Parathyroid adenoma (tissue), 2 donors: ENCODE results near the gene CNTN1.

ENCODE experiments used
- H2AFZ ChIP-seq: fragments of 300-600 bp; sonication (generic); one replicate; pipeline ENCODE4 v1.7.0; 2017; ENCODE audit warnings: antibody characterized with exemption, mild to moderate bottlenecking
- H3K27ac ChIP-seq: fragments of 300-600 bp; sonication (generic); one replicate; pipeline ENCODE4 v1.7.0; 2017
- H3K27me3 ChIP-seq: fragments of 300-600 bp; sonication (generic); one replicate; pipeline ENCODE4 v1.7.0; 2017; ENCODE audit warnings: low read length; ENCODE audit not compliant: control insufficient read depth, insufficient read depth
- H3K36me3 ChIP-seq: fragments of 300-600 bp; sonication (generic); one replicate; pipeline ENCODE4 v1.7.0; 2017; ENCODE audit warnings: low read length; ENCODE audit not compliant: control insufficient read depth, insufficient read depth
- H3K4me1 ChIP-seq: fragments of 300-600 bp; sonication (generic); one replicate; pipeline ENCODE4 v1.7.0; 2017; ENCODE audit warnings: control low read depth
- H3K4me2 ChIP-seq: fragments of 300-600 bp; sonication (generic); one replicate; pipeline ENCODE4 v1.7.0; 2017; ENCODE audit warnings: low read length
- H3K4me3 ChIP-seq: fragments of 300-600 bp; sonication (generic); one replicate; pipeline ENCODE4 v1.7.0; 2017; ENCODE audit warnings: low read depth, low read length
- H3K79me2 ChIP-seq: fragments of 300-600 bp; sonication (generic); one replicate; pipeline ENCODE4 v1.7.0; 2017; ENCODE audit warnings: control low read depth
- H3K9ac ChIP-seq: fragments of 300-600 bp; sonication (generic); one replicate; pipeline ENCODE4 v1.7.0; 2017; ENCODE audit warnings: mild to moderate bottlenecking
- H3K9me3 ChIP-seq: fragments of 300-600 bp; sonication (generic); one replicate; pipeline ENCODE4 v1.7.0; 2017; ENCODE audit warnings: low read length; ENCODE audit not compliant: control insufficient read depth
- CTCF ChIP-seq: fragments of 300-600 bp; sonication (generic); IDR thresholded peaks from one replicate; pipeline ENCODE4 v1.7.0; 2017; ENCODE audit warnings: antibody characterized with exemption, mild to moderate bottlenecking
- donor health status: primary hyperparathyroidism.

The CNTN1 gene

GRCh38 chr12:41034686-41035085 is 342.4 kb downstream of the CNTN1 start:
- Histone ChIP-seq H3K4me3 (no peak overlapping the region), H3K9ac (no peak overlapping the region), H3K4me1 (no peaks in the 10 kb centered on the region), H3K4me2 (no peak overlapping the region), H3K27ac (no peak overlapping the region), H3K36me3 (no peaks in the 10 kb centered on the region), H3K9me3 (no peaks in the 10 kb centered on the region), H3K27me3 (no peaks in the 10 kb centered on the region), H2AFZ (no peak overlapping the region), H3K79me2 (no peaks in the 10 kb centered on the region)
- no peak for TF ChIP-seq CTCF

GRCh38 chr12:41039461-41039860 is 347.2 kb downstream of the CNTN1 start:
- H3K4me2 ChIP-seq, result no peak overlapping the region

DNA sequence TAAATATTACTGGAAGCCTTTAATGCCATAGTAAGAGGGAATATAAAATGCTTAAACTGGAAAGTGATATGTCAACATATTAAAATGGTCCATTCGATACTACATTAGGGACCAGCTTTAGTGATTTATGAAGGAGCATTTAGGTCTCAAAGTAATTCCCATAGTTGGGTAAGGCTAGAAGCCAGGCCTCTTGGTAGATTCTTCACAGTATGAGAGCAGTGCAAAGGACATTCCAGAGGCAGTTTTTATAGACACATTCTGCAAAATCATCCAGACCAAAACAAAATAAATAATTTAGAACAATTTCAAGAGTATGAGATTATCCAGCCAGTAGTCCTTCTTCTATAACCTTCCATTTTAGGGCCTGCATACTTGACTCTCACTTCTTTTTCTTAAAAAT is 353.3 kb downstream of the CNTN1 start:
- Histone ChIP-seq H3K36me3 (no peaks in the 10 kb centered on the region), H3K4me3 (no peak overlapping the region), H2AFZ (no peak overlapping the region), H3K27ac (no peak overlapping the region), H3K9me3 (no peaks in the 10 kb centered on the region), H3K4me1 (no peaks in the 10 kb centered on the region), H3K4me2 (no peak overlapping the region), H3K79me2 (no peaks in the 10 kb centered on the region), H3K9ac (no peak overlapping the region), H3K27me3 (no peaks in the 10 kb centered on the region)
- TF ChIP-seq CTCF, result no peak

More at GRCh38 chr12:41039461-41039860, 347.2 kb downstream of the CNTN1 start:
- Histone ChIP-seq H3K9me3 (no peaks in the 10 kb centered on the region), H3K4me1 (no peaks in the 10 kb centered on the region), H2AFZ (no peak overlapping the region), H3K79me2 (no peaks in the 10 kb centered on the region), H3K27me3 (no peaks in the 10 kb centered on the region), H3K36me3 (no peaks in the 10 kb centered on the region), H3K9ac (no peak overlapping the region), H3K4me3 (no peak overlapping the region), H3K27ac (no peak overlapping the region)
- no peak for TF ChIP-seq CTCF

DNA sequence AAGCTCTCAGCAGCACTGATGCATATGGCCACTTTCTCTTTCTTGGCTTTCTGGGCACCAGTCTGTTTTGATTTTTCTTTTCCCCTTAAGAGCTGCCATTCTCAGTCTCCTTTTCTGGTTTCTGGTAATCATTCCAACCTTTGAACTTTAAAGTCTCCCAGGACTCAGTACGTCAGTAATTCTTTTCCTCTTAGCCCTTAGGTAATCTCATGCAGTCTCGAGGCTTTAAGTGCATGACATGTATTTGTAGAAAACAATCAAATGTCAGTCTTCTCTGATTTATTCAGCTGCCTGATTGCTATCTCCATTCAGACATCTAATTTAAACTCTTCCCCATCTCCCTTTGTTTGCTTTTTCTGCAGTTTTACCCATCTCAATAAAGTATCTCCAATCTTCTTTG is 356.8 kb downstream of the CNTN1 start:
- H3K4me1 ChIP-seq, result no peaks in the 10 kb centered on the region

More for the DNA sequence above, 356.8 kb downstream of the CNTN1 start:
- no peak overlapping the region for H3K4me3 ChIP-seq
- TF ChIP-seq CTCF, result no peak
- H3K9me3 ChIP-seq, result no peaks in the 10 kb centered on the region
- H3K9ac ChIP-seq, result no peak overlapping the region
- no peak overlapping the region for H3K27ac ChIP-seq
- H3K4me2 ChIP-seq, result no peak overlapping the region
- no peak overlapping the region for H2AFZ ChIP-seq
- H3K27me3 ChIP-seq, result no peaks in the 10 kb centered on the region
- H3K79me2 ChIP-seq, result no peaks in the 10 kb centered on the region
- no peaks in the 10 kb centered on the region for H3K36me3 ChIP-seq
